ENCODE results near the gene CCDC192.

Gene CCDC192

DNA sequence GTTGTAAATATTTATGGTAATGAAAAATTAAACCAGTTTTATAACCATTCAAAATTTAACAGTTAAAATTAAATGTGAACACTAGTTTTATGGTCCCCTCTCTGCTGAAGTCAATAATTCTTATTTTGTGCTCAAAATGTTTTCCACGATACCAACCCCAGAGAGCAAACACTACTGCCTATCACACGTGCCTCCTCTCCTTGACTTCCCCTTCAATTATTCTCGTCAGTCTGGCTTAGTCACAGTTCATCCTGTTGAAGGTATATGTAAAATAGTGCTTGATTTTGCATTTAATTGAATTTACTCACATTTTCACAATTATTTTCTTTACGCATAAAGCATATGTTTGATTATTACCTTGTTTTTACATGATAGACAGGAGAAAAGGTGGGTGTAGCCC lies 148.8 kb downstream of the CCDC192 start:
- DNase-seq: no peak

DNA sequence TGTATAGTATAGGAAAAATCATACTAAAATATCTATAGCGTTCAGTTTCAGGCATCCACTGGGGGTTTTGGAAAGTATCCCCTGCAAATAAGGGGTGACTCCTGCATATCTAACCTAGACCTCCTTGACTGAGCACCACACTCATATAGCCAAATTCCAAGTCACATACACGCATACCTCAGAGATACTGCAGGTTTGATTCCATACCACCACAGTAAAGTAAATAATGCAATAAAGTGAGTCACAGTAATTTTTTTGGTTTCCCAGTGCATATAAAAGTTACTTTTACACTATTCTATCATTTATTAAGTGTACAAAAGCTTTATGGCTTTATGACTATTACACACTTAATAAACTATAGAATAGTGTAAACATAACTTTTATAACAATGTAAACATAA lies 151.3 kb downstream of the CCDC192 start:
- DNase-seq: no peak

DNA sequence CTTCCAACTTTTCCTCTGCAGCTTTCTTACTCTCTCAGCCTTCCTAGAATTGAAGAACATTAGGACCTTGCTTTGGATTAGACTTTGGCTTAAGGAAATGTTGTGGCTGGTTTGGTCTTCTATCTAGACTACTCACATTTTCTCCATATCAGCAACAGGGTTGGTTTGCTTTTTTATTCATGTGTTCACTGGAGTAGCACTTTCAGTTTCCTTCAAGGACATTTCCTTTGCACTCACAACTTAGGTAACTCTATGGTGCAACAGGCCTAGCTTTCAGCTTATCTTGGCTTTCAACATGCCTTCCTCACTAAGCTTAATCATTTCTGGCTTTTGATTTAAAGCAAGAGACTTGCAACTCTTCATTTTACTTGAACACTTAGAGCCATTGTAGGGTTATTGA lies 153.1 kb downstream of the CCDC192 start:
- DNase-seq: no peak

DNA sequence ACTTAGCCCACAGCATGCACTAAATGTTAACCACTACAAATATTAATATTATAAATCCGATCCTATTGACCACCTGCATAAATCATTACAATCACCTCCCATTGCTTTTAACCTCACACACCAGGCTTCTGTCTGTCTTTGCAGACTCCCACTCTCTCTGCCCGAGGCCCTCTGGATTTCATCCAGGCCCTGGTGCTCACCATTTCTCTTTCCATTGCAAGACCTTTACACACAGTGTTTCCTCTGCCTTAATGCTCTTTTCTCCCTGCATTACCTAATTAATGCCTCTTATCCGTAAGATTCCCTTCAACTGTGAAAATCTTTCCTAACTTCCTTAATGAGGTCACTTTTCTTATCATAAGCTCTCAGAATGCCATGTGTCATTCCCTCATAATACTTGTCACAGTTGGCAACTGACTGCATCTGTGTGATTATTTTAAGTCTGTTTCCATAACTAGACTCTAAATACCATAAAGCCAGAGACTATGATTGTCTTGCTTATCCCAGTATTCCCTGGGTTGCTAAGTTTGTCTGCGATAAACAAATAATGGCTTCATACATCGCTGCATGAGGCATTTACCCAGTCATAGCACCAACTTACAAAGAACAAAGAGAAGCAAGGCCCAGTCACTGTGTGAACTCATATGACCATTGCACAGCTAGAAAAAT lies 155.1 kb downstream of the CCDC192 start:
- DNase-seq: peak; percentile 42

DNA sequence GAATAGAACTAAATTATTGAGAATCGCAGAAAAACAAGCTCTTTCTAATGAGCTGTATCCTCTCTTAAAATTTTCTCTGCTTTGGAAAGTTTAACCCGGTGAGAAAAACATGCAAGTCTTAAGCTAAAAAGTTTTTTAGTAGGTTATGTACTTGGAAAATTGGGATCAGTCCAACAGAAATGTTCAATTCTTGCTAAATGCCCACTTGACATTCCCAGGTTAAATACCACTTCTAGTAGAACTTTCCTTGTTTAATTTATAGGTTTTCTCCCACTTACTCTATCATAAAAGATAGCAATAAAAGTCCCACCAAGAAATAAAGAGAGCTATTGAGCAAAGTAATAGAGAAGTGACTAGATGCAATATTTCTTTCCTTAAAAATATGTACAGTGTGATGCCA lies 157.1 kb downstream of the CCDC192 start:
- DNase-seq: no peak

DNA sequence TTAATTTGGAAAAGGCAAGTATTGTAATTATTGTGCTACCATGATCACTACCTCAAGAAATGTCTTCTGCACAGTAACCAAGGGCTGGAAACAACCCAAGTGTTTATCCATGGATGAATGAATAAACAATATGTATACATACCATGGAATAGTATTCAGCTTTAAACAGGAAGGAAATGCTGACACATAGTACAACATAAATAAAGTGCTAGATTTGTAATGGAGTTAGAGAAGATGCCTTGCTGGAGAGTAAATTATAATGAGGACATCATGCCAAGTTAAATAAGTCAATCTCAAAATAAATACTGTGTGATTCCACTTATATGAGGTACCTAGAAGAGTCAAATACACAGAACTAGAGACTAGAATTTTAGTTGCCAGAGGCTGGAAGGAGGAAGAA lies 160.0 kb downstream of the CCDC192 start:
- no peak for DNase-seq

DNA sequence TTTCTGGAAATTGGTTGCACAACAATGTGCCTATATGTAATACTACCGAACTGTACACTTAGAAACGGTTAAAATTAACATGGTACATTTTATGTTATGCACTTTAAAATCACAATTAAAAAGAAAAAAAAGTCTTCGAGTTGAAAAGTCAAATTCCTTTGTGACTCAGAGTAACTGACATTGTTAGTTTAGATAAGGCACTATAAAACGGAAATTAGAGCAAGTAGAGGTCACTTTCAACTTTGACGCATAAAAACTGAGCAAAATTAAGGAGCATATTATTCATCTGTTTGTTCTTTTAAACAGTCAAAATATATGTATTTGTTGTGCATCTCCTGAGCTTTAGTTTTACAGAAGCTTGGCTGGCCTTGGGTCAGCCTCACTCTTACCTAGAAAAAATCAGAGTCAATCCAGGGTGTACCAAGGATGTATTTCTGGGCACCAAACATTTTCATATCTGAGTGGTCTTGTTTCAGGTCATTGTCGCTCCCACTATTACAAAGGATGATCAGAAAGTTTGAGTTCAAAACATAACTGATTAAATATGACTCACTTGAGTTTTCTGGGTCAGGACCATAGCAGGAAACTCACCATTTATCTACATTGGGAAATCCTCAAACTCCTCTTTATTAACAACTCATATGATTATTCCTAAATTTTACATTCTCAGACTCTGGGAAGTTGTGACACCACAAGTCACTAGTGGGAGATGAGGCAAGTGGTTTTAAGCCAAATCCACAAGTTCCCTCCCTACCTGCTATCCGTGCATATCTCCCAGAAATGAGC lies 160.6 kb downstream of the CCDC192 start:
- DNase-seq: no peak

DNA sequence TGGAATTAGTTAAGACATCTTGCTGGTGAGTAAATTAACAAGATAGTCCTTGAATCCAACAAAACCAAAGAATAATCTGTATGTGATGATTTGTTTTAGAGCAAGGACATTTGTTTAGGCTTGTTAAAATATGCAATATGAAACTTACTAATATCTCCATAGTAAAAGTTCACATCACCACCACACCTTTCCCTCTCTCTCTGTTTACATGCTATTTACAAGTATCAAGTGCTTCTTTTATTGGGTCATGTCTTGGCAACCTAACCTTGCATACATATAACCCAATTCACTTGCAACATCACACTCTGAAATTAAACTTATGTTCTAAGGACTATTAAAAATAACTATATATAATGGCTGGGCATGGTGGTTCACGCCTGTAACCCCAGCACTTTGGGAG lies 161.3 kb downstream of the CCDC192 start:
- DNase-seq: no peak

DNA sequence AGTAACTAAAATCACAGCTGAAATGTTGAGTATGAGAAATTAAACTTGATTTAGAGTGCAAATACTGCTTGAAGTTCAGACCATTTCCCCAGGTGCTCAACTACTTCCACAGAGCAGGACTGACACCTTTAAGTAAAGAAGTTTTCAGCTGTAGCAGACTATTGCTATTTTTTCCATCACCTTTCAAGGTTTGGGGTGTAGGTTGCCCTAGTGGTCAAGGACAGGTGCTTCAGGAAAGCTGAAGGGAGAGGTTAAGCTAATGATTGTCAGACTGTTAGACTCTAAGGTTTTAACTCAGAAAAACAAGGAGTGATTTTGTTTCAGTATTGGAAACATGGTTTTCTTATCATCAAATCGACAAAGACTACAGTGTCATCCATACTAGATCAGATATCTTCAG lies 162.1 kb downstream of the CCDC192 start:
- DNase-seq: no peak

DNA sequence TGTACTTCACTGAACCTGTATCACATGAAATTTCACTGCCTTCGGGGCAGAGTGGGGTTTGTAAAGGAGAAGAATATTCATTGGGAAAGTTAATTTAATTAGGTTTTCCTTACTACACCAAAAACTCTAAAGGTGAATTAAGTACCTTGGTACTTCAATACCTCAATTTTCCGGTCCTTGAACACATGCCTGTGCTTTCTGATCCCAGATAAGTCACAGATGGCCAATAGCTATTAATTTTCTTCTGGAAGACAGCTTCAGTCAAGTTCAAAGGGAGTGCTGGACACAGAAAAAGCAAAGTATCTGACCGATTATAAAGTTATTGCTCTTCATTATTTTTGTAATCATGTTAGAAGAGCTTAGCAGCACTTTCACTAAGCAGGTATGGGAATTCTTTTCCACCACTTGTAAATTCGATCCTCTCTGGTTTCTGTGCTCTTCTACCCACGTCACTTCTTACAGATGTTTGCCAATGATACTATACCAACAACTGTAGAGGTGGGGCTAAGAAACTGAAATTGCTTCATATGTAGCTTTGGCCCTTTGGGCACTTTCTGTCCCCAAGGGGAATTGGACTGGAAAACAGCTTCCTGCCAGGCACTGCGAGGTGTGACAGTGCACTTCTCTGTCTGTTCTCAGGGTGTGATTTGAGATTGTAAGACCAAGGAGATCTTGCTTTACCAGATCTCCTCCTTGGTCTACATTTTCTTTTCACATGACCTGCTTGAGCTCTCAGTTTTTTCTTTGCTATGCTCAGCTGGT lies 164.0 kb downstream of the CCDC192 start:
- no peak for DNase-seq

DNA sequence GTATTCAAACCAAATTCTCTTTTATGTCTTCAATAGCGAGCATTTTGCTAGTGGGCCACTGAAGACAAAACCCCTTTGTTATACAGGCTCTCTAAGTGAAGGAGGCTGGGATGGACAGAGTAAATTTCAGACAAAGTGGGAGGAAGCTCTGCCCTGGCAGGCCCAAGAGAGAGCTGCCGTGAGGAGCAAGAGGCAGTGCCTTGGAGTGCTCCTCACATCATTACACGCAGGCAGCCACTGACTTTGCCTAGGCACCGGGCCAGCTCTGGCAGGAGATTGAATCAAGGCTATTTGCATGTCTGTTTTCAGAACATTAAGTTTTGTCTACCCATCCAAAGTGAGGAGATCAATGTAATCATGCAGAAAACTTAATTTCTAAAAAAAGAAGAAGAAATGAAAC lies 167.7 kb downstream of the CCDC192 start:
- DNase-seq: peak; percentile 38

DNA sequence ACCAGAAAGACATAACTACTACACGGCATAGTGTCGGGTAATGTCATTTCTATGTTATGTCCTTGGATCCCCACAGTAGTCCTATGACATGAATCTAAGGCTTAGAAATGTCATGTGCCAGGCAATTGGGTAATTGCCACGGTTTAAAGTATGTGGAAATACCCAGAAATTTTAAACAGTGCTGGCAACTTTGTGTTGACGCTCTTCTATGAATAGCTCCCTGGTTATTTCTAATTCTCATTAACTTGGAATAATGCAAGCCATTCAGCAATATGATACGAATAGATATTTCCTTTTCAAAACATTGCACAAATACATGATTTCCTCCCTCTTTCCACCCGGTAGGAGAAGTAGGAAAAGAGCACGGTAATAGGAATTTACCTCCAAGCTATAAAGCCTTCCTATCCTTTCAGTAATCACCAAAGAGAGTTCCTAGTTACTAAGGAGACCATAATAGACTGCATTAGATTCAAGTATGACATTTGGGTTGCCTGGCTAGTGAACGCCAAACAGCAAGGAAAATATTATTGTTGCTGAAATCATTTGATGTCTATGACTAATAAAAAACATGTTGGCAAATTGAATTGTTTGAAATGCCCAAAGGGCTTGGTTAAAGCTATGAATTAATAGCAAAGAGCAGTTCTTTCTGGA lies 168.4 kb downstream of the CCDC192 start:
- DNase-seq: peak; percentile 43

DNA sequence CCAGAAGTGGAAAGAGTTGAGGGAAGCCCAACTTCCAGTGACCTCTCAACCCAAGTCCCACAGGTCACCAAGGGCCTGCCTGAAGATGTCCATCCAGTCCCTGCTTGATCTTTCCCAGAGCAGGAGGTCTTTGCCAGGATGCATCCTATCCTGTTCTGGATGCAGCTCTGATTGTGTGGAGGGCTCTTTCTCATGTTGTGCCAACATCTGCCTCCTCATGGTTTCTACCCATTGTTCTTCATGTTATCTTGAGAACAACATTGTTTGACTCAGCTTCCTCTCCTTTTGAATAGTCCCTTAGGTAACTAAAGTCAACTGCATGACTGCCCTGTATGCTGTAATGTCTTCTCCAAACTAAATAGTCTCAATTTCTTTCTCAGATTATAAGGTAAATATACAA lies 169.3 kb downstream of the CCDC192 start:
- DNase-seq: no peak

DNA sequence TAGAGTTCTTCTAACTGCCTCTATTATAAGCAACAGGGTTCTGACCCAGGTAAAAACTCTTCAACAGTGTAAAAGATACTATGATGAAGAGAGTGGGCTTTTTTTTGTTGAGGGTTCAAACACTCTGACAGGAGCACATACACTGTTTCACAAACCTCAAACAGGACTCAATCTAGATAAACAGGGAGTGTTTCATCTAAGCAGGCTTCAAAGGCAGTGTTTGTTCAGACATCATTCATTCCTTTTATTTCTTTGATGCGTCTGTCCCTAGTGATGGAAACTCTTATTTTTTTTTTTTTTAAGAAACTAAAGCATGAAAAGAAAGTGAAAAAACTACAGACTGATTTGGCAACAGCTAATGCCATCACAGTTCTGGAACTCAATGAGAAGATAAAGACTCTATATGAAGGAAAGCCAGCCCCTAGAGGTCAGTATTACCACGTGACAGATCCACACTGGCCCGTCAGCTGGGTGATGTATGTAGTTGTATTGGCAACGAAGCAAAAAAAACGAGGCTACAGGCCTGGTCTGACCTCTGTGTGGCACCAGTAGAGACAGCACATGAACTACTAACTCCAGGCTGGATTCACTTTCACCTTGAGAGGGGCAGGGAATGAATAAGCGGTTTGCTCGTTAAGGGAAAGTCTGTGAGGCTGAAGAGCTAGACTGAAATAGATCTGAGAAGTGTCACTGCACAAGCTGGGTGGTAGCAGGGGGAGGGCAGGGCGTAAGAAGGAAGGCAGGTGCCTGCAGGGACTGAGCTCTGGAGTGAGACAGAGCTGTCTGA lies 172.2 kb downstream of the CCDC192 start:
- DNase-seq: peak; percentile 89

DNA sequence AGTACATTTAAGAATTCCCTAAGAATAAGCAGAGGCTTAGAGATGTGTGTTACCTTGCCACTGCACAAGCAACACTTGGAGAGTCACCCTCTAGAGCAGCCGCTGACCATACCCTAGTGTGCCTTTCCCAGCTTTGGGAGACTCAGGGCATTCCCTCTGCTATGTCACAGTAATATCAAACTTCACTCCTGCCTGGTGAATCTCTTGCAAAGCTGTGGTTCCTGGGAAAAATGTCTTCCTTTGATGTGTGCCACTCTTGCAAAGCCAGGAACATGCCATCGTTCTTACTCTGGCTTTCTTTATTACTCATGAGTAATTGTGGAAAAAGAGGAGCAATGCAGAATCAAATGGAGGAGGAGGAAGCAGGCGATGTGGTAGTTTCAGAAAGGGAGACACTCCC lies 173.2 kb downstream of the CCDC192 start:
- no peak for DNase-seq

DNA sequence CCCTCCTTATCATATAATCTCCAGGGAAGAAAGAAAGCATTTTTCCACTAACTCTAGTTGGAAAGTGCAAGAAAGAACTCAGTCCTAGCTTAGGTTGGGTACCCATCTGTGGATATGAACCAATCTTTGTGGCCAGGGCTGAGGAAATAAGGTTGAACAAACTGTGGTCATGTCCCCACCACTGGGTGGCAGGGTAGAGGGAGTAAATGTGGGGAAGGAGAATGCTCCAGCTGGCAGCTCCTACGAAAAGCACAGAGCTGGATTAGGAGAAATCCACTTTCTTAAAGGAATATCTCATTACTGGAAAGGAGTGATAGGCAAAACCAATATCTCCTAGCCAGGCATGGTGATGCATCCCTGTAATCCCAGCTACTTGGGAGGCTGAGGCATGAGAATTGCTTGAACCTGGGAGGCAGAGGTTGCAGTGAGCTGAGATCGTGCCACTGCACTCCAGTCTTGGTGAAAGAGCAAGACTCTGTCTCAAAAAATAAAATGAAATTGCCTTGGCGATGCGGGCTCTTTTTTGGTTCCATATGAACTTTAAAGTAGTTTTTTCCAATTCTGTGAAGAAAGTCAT lies 175.1 kb downstream of the CCDC192 start:
- peak; percentile 52 for DNase-seq

DNA sequence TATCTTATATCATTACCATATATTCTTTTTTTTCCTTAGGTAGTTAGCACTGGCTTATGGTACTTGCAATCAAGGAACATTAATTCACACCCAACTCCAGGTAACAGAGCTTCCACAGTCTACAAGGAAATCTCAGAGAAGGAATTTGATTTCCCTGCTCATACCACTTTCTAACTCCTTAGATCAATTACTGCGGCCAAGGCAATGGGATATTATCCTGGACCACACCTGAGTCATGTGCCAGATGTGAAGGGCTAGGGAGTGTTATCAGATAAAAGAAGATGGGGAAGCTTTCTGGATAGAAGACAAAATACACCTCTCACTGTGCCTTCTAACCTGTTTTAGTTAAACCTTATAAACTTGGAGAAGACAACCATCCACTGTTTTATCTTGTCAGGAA lies 181.2 kb downstream of the CCDC192 start:
- no peak for DNase-seq

DNA sequence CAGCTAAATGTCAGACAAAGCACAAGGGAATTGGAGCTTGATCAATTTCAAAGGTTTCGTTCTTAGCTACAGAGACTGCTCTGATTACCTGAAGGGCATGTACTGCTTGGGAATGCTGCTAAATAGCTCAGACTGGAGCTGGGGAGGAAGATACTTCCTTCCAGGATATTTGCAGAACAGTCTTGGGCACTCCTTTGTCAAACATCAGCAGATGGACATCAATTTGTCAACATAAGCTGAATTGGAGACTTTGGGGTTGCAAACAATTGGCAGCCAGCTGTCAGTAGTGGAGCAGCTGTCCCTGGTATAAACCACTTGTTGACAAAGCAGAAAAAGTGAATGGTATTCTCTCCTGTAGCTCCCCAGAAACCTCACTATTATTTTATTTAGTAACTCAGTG lies 182.0 kb downstream of the CCDC192 start:
- DNase-seq: peak; percentile 61

DNA sequence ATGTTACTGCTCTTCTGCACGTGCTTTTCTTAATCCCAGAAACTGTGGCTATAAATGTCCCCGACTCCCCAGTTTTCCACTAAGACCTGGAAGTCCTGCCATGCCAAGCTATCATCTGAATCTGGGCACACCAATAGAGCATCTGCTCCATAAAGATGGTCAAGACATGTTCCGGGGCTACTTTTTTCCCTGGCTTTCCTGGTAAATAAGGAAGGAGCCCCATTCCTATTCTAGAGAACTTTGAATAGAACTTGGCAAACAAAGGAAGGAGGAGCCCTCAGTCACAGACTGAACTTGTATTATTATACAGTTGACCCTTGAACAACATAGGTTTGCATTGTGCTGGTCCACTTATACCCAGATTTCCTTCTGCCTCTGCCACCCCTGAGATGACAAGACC lies 182.9 kb downstream of the CCDC192 start:
- no peak for DNase-seq

DNA sequence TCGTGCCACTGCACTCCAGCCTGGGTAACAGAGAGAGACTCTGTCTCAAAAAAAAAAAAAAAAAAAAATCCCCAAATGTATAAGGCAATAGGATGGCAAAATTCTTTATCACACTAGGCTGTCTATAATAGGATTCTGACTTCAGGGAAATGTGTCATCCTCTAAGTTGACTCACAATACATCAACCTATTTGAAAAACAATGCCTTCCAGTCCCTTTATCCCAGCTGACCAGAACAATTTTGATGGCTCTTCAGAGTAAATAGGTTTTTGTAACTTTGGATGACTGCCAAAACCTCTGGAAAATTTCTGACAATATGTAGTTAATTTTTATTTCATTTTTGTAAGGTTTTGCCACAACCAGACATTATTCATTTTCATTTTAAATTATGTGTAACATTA lies 184.1 kb downstream of the CCDC192 start:
- DNase-seq: no peak

DNA sequence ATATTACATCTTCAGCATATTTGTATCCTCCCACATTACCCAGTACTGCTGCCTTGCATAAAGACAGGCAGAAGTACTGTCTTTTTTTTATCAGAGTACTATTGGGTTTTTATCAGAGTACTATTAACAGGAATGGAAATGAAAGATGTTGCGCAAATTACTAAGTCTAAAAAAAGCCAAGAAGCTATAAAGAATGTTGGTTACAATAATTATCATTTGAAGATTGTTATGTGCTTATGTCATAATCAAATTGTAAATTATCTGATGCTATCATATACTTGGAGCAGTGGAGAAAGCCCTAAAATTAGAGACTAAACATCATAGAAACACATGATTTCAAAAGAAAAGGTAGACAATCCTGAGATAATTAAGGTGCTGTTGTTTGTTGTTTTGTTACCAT lies 188.8 kb downstream of the CCDC192 start:
- DNase-seq: no peak

All from eye (tissue), 1 donor.